Measurements from ENCODE around the gene SUPT7L.

Gene SUPT7L

DNA sequence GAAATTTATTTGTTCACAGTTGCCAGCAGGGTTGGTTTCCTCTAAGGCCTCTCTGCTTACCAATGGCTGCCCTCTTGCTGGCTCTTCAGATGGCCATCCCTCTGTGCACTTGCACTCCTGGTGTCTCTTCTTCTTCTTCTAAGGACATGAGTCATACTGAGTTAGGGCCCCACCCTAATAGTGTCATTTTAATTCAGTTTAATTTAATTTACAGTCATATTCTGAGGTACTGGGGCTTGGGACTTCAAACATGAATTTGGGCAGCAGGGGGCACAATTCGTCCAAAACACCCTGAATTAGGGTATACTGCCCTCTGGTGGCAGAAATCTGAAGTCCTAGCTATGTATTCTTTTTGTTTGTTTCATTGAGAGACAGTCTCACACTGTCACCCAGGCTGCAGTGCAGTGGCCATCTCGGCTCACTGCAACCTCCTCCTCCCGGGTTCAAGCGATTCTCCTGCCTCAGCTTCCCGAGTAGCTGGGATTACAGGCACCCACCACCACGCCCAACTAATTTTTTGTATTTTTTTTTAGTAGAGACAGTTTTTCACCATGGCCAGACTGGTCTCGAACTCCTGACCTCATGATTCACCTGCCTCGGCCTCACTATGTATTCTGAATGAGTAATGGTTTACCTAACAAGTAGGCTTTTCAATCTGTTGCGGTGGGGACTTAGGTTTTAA is 20.1 kb upstream of the SUPT7L start:
- DNase-seq: peak; percentile 87 to 92

DNA sequence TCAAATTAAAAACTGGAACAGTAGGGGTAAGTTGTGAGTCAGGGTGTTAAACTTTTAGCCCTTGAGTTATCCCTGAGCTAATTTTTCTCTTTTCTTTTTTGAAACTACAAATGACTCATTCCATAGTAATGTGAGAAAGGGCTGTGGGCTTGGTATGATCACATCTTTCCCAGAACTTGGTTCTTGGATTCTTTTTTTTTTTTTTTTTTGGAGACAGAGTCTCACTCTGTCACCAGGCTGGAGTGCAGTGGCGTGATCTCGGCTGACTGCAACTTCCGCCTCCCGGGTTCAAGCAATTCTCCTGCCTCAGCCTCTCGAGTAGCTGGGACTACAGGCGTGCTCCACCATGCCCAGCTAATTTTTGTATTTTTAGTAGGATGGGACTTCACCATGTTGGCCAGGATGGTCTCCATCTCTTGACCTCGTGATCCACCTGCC is 18.9 kb upstream of the SUPT7L start:
- peak in 1 of 2 experiments; percentile 30 for DNase-seq

DNA sequence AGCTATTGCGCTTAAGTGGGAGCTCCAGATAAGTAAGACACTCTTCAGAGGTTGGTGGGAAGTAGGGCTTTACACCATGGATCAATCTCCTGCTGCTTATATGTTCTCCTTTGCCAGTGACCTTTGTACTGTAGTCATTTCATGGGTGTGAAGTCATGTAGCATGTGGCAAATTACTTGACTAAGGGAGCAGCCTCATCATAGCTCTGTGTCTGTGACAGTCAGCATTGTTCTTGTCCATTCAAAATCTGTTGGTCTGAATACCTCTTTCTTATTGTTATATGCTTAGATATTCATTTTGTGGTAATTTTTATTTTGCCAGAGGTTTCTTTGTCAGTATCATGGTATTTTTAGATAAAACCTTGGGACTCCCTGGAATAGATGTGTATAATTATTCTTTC is 18.4 kb upstream of the SUPT7L start:
- DNase-seq: no peak

DNA sequence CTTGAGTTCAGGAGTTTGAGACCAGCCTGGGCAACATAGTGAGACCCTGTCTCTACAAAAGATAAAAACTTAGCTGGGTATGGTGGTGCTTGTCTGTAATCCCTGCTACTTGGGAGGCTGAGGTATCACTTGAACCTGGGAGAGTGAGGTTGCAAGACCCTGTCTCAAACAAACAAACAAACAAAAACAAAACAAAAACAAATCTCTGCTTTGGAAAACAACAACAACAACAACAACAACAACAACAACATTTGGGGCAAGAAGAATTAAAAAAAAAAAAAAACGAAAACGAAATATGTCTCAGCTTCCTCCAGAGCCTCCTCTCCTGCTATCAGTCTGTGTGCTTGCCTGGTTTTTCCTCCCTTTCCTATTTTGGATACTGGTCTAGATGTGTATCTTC is 17.2 kb upstream of the SUPT7L start:
- no peak for DNase-seq

DNA sequence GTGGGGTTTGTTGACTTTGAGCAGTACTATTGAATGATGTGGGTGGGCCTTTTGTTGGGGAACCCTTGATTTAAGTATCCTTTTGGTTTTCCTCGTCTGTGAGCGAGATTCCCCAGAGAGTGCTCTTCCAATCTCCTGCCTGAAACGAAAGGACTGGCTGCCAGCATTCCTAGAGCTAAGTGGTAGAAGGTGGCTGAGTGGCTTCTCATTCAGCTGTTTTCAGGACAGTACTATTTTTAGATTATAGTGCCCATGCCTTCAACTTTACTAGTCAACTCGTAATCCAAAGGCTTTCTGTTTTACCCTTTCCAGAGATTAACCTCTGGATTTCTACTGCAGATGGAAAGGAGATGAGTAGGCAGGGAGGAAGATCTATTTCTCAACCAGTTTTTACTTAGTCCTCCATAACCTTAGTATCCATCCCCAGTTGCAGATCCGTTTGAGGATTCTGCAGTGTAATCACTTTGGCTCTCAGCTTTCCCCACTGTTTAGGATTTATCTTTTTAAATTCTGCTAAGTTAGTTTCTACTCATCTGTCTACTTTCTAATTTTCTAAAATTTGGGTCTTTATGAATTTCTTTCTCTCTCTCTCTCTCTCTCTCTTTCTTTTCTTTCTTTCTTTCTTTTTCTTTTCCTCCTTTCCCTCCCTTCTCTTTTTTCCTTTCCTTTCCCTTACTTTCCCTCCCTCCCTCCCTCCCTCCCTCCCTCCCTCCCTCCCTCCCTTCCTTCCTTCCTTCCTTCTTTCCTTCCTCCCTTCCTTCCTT is 9.5 kb upstream of the SUPT7L start:
- no peak for DNase-seq

DNA sequence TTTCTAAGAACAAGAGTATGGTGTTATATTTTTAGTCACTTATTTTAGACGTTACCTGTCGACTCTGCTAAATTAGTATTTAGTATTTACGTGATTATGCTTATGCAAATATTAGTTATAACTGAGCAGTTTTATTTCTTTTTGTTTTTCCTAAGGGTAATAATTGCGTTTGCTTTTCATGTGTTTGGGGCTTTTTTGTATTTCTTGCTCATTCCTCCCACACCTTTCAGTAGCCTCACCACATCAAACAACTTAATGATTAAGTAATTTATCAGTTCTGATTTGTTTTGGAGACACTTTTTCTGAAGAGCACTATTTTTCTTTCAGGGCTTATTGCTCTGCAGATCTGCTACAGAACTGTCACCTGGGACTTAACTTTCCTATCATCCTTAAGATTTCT is 7.8 kb upstream of the SUPT7L start:
- DNase-seq: no peak

DNA sequence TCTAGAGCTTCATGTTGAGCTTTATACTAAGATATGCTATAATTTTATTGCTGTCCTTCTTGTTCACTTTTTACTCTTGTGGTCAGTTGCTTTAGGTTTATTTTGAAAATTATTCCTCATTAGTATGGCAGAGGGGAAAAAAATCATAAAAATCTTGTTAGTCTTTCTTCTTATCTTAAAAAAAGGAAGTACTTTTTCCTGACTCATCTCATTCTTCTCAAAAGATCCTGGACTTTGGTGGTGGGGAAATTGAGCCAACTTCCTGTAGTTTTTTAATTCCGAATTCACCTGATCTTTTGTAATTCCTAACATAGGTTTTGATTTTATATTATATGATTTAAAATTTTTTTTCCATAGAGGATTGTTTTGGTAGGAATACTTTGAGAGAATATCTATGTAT is 4.0 kb upstream of the SUPT7L start:
- no peak for DNase-seq

DNA sequence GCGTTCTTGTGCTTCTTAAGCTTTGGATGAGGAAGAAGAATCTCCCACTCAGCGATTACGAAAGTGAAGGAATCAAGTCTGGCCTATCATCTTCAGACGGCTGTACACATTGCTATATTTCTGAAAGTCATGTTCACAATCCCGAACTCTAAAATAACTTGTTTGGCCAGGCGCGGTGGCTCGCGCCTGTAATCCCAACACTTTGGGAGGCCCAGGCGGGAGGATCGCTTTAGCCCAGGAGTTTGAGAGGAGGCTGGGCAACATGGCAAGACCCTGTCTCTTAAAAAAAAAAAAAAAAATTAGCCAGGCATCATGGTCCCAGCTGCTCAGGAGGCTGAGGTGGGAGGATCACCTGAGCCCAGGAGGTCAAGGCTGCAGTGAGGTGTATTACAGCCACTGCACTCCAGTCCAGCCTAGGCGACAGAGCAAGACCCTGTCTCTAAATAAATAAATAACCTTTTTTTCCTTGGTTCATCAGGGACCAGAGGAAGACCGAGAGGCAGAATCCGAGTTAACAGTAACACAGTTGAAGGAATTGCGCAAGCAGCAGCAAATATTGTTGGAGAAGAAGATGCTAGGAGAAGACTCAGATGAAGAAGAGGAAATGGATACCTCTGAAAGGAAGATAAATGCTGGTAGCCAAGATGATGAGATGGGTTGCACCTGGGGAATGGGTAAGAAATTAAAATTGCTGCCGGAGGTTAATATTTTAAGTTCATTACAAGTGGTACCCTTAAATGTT is 1.4 kb upstream of the SUPT7L start:
- DNase-seq: no peak

DNA sequence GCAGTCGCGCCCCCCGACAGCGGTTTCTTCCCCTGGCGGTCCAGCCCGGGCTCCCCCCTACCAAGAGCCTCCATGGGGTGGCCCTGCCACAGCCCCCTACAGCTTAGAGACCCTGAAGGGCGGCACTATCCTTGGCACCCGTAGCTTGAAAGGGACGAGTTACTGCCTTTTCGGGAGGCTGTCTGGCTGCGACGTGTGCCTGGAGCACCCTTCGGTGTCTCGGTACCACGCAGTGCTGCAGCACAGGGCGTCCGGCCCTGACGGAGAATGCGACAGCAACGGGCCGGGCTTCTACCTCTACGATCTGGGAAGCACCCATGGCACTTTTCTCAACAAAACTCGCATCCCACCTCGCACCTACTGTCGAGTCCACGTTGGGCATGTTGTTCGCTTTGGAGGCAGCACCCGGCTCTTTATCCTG is 750 bp upstream of the SUPT7L start:
- DNase-seq: no peak

DNA sequence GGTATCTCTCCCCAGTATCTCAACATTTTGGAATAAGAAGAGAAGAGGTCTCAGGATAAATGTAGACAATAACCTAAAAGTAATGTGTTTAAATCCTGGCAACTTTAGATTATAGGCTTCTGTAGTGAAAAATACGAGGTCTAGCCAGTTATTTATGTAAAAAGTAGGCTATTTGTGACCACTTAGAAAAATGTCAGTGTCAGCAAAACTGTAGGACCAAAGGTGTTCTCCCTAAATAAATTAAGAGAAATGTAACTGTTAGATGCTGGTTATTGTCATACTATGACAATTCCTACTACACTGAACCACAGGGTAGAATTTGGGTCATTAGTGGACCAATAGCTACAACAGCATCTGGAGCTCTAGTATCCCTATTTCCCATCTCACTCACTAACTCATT is 2.0 kb downstream of the SUPT7L start:
- no peak for DNase-seq

DNA sequence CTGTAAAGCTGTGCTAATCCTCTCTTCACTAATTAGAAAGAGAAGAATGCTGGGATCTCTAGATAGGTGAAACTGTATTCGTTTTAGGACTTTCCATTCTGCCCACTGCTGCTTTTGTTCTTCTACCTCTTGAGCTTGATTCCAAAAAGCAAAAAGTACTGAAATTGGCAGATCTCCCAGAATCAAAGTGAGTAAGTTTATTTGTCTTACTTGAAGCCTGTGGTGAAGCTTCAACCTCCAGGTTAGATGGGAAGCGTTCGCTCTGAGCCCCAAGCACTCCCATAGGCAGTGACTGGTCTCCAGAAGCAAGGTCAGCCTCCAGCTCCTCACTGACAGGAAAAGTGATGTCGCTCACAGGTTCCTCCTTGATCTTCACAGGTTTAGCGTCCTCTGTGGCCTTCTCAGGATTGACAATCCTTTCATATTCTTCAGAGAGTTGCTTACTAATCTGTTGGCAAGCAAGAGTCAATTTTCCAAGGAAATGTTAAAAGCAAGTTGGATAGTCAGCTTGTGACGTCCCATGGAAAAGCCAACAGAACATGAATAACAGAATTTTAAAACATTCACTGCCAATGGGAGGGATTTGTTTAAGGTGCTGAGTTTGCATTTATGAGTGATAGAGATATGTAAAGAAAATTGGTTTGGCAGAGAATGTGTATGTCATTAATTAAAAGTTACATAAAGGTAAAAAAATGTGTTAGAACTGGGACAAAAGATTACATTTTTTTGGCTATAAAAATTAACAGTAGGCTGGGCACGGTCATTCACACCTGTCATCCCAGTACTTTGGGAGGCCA is 8.1 kb downstream of the SUPT7L start:
- no peak for DNase-seq

DNA sequence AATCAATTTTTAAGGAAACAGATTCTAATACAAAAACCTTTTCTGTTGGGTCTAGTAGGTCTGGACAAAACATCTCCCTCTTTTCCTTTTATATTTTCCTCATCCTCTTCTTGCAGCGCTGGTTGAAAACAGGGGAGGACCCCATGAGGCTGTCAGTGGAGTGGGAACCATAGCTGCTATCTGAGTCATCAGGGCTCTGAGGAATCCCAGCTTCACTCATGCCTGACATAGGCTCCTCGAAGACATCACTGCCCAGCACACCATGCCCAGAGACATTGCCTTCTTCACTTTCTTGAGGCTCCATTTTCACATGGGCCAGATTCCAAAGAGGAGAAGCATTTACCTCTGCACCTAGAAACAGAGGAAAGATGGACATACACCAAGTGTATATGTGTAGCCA is 10.0 kb downstream of the SUPT7L start:
- DNase-seq: no peak

DNA sequence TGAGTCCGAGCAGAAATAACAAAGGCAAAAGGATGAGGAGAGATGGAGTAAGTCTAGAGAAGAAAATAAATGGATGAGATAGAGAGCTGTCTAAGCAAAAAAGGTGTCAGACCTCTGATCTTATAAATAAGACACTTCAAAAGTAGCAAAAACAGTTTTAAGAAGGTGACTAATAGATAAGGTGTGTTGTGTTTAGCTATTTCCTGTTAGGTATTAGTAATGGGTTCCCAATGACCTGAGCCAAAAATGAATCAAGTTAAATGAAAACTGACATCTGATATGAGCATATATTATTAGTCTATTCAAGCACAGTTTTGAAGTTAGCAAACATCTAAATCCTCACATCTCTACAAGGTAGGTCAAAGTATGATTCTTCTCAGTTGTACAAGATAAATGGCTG is 10.6 kb downstream of the SUPT7L start:
- DNase-seq: no peak

DNA sequence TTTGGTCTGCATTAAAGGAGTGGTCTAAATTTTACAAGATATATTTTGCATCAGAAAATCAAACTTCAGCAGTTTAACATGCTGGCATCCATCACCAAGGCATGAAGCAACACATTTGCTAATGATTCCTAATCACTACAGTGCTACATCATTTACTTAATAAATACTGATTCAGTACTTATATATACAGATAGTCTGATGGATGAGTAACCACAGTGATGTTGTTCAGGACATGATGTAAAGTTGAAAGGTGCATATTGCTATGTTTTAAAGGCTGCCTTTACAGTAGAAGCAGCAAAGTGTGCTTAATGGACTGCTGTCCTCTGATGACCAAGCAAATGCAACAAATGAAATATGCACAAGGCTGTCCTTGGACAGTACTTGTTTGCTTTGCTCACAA is 11.1 kb downstream of the SUPT7L start:
- DNase-seq: no peak

DNA sequence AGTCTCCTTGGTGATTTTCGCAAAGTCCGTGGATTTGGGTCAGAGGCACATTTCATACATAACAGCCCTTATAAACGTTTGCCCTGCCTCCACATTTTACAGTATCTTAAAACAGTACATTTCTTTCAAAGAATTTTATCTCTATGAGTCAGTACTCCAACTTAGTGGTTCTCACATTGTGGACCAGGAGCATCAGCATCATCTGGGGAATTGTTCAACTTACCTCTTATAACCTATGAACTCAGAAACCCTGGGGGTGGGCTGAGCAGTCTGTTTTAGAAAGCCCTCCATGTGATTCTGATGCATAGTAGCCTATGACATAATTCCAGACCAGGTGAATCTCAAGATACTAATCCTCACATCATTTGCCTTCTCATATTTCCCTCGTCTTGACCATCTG is 12.4 kb downstream of the SUPT7L start:
- DNase-seq: no peak

DNA sequence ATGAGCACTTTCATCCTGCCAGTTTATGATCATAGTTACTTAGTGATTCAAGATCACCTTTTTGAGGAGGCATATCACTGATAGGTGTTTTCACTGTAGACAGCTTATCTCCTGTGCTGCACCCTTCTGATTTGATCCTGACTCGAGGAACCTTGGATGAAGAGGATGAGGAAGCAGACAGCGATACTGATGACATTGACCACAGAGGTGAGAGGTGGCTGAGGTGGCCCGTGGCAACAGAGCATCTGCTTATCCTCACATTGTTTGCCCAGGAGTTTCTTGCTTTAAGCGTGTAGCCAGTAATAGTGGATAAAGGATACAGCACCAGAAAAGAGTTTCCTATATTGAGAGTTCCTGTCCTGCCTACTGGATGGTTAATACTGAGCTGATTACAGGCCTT is 15.7 kb downstream of the SUPT7L start:
- no peak for DNase-seq

DNA sequence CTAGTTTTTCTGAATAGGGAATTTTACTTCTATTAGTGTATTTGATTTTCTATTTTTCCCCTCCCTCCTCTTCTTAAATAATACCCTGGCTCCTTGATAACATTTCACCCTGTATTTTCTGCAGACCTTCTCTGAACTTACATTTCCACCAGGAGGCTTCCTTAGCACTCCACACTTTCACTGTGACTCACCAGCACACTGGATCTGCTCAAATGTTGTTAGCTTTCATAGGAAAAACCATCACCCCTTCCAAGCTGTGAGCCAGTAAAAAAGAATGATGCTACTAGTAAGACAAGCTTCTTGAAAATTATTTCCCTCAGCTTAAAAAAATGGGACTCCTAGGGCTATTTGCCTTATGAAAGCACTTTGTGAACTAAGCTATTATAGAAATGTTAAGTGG is 16.1 kb downstream of the SUPT7L start:
- no peak for DNase-seq

DNA sequence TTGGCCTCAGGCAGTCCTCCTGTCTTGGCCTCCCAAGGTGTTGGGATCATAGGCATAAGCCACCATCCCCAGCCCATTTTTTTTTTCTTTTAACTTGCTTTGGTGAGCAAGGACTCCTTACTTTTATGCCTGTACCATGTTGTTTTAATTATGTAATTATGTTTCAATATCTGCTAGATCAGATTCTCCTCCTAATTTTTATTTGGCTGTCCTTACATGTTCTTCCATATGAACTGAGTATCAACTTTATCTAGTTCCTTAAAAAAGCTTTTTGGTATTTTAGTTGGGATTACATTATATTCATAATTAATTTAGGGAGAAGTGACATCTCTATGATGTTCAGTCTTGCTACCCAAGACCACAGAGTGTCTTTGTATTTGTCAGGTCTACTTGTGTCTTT is 18.2 kb downstream of the SUPT7L start:
- no peak for DNase-seq

DNA sequence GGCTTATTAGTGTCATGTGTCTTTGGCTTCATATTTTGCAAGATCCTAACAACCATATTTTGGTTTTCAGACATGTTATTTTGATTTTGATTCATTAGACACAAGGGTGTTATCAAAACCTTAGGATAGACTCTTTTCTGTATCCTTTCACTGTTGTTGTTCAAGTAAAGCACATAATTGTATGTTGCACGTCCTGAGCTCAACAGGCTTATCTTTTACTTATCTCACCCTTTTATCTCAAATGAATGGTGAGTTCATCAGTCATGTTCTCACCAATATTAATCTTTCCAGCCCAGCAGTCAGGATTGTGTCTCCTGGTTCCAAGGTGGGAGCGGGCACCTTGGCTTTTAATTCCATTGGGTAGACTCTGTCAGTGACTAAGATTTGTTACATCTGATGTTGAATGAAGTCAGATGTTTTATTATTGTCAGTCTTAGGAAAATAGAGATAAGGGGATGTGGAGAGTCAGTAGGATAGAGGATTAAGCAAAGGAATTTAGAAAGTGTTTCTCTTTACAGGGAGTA is 22.6 kb downstream of the SUPT7L start:
- no peak for DNase-seq

DNA sequence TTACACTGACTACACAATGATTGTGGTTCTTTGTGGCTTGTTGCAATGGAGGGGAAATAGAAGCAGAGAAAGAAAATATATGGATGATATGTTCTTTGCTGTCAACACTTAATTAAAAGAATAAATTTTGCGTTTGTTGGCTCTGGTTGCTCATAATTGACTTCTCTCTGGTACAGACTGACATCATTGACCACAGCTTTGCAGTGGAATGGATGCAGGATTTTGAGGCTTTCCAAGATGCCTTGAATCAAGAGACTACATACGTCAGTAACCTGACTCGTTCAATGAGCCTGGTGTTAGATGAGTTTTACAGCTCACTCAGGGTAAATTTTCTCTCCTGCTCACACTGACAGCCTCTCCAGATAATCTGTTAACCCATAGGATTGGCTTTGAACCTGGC is 24.7 kb downstream of the SUPT7L start:
- peak in 1 of 2 experiments; percentile 21 for DNase-seq

DNA sequence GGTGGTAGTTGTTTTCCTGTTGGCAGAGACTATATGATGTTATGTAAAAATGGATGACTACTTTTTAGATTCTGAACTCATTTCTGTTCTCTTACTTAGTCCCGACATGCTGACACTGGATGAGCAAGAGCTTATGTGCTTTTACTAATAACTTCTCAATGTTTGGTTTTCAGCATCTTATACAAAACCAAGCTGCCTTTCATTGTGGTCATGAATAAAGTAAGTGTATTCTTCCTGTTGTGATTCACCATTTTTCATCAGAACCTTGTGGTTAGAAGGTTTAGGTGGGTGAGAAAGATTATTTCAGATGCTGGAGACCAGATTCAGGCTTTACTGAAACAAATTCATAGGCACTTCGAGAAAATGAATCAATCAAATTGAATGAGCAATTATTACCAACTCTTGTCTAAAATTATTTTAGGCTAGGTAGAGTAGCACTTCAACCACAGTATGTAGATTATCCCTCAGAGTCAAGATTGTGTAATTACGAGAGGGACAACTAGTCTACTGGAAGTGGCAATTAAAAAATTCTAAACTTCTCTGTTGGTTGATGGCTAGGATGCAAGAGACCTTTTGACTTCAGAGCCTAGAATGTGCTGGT is 25.3 kb downstream of the SUPT7L start:
- no peak for DNase-seq

DNA sequence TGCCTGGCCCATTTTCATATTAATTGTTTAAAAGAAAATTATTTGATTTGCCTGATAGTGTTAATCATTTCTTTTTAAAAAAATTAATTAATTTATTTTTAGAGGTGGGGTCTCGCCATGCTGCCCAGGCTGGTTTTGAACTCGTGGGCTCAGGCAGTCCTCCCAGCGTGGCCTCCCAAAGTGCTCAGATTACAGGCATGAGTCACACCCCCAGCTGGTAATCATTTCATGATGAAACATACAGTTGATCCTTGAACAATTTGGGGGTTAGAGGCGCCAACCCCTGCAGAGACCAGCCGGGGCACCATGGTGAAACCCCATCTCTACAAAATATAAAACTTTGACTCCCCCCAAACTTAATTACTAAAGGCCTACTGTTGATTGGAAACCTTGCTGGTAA is 26.6 kb downstream of the SUPT7L start:
- DNase-seq: no peak
